ENCODE results near the gene SCARB1. TPM values are rescaled to one million over a fixed set of nuclear protein-coding genes. Genes with fewer than 3 reads are reported as not detected.
A peak's percentile ranks its signal among the peaks of the same experiment; 100 is the strongest.

SCARB1 gene
- total RNA-seq, 8 experiments from 2014 or later, result 7.9 to 129 (median 15.1) TPM

DNA sequence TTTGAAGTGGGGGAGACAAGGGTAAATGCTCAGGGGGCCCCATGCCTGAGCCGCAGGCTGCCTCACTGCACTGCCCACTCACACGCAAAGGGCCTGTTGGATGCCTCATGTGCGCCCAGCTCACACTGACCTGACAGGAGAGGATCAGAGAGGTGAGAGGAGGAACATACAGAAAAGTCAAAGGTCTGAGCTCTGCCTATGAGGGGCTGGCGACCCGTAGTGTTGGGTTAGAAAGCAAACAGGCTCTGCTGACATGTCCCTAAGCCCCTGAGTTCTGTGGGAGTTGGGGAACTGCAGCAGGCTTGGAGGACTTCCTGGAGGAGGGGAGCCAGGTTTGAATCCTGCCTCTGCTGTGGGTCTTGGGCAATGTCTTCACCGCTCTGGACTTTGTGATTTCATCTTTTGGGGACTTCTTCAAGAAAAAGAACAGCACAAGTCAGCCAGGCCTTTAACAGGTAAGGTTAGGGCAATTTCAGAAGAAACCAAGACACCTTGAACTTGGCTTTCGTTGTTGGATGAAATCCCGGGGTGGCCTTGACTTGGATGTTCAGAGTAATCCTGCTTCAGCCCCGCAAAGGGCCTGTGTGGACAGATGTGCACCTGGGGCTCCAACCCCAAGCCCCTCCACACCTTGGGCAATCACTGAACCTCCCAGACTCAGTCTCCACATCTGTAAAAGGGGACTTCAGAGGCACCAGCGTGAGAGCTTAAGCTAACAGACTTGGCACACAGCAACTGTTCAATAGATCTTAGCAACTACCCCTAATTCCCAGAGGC lies 116.8 kb downstream of the SCARB1 start:
- H3K4me3 ChIP-seq, result no peak overlapping the region
- ATAC-seq (replicated peaks in 6 of 8), result no peak
- in situ Hi-C loops (cut with MboI; ENCODE audit: low pct_unique_long_range_greater_than_20kb in 2 of 9, low sequenced_read_pairs in 9 of 9, unreplicated experiment in 9 of 9), result loop anchor here in 2 of 9 experiments (25.0 kb wide), 2 partner anchors 185 to 210 kb away; partner anchors contain the start of gene NCOR2 (in 1 of the 2)
- H3K27ac ChIP-seq, result peak overlapping the region in 1 of 2 donors; percentile 31
- WGBS, 10 experiments, result 75 to 96% (median 91%) methylated on average over 2 to 9 of the region's 10 CpGs; no CpG with 5 or more reads in 3 of the 10 experiments
- H3K4me1 ChIP-seq (replicated peaks in 1 of 2), result peaks cover 24 to 26% of the 10 kb centered on the region in 2 donors

DNA sequence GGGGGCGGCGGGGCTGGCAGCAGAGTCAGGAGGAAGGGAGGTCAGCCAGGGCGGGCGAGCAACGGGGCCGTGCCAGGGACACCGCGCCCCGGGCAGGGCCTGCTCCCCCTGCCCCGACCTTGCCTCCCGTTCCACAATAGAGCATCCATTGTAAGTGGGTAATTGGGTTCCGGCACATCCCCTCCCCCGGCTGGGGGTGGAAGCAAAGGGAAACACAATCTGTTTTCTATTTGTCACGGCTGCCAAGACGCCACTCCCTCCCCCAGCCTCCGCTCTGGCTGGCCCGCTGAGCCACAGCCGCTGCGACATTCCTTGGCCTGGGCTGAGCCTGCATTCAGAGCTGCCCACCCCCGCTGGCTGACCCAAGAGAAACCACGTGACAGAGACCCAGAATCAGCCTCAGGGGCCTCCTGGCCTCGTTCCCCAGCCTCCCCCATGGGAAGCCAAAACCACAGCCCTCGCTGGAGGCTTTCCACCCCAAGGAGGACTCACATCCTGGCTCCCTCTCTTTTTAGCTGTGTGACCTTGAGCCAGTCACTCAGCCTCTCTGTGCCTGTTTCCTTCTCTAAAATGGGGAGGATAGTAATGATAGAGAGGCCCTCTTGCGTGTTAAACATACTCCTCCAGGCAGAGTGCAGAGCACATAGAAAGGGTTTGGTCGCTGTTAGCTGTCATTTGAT lies 117.6 kb downstream of the SCARB1 start:
- Histone ChIP-seq H3K27ac (peak overlapping the region; percentile 63 to 75), H3K4me1 (replicated peaks in 1 of 2) (peaks cover 22 to 26% of the 10 kb centered on the region in 2 donors), H3K4me3 (peak overlapping the region in 1 of 5 donors; percentile 3)
- ATAC-seq (replicated peaks in 6 of 8), result peak; percentile 88 to 97 (median 92)
- in situ Hi-C loops (cut with MboI; ENCODE audit: low pct_unique_long_range_greater_than_20kb in 2 of 9, low sequenced_read_pairs in 9 of 9, unreplicated experiment in 9 of 9), result loop anchor here in 2 of 9 experiments (25.0 kb wide), 2 partner anchors 184 to 209 kb away; partner anchors contain the start of gene NCOR2 (in 1 of the 2)
- WGBS, 10 experiments, result 0 to 83% (median 39%) methylated on average over 1 to 3 of the region's 25 CpGs; no CpG with 5 or more reads in 4 of the 10 experiments

DNA sequence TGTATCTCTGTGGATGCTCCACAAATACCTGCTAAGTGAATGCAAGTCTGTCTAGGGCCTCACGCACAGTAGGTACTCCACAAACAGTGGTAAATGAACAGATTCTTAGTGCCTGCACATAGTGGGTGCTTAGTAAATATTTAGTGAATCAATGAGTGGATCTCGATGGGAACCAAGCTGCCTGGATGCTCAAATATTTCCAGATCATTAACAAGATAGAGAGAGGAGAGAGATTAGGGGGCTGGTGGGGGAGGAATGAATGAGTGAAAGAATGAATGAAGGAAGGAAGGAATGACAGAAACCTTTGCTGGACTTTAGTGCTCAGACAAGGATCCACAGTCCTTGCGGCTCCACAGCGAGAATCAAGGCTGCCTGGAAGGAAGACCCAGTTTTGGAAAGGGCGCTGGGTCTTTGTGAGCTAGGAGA lies 118.2 kb downstream of the SCARB1 start:
- Histone ChIP-seq H3K4me3 (peak overlapping the region in 1 of 5 donors; percentile 3), H3K27ac (peak overlapping the region; percentile 63 to 75), H3K4me1 (replicated peaks in 1 of 2) (peaks cover 22 to 24% of the 10 kb centered on the region in 2 donors)
- no peak for ATAC-seq (replicated peaks in 6 of 8)
- in situ Hi-C loops (cut with MboI; ENCODE audit: low pct_unique_long_range_greater_than_20kb in 2 of 9, low sequenced_read_pairs in 9 of 9, unreplicated experiment in 9 of 9), result loop anchor here in 2 of 9 experiments (25.0 kb wide), 2 partner anchors 183 to 208 kb away; partner anchors contain the start of gene NCOR2 (in 1 of the 2)
- WGBS, 10 experiments, result 12 to 100% (median 35%) methylated on average over 1 to 4 of the region's 5 CpGs; no CpG with 5 or more reads in 2 of the 10 experiments

DNA sequence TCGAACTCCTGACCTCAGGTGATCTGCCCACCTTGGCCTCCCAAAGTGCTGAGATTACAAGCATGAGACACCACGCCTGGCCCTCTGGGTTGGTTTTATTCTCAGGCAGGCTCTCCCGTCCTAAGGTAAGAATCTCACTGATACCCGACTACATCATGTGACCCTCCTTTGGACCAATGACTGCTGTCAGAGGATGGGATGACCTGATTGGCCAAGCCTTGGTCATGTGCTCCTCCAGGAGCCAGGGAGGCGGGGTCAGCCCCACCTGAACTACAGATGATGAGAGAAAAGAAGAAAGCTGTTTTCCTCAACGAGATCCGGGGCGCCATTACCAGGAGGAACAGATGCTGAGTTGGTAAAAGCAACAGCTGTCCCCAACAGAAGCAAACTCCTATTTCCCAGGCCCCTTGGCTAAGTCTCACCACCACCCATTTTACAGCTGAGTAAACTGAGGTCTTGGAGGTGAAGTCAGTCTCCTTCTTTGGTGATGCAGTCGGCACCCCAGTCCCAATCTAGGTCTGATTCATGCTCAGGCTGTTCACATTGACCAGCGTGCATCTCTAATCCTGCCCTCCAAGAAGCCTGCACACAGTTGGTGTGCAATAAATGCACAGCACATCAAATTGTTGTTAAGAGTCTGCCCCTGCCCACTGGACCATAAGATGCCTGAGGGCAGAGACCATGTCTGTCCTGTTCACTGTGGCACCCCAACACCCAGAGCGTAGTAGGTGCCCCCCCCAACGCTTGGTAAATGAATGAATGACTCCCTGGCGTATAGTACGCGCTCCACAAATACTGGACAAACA lies 118.8 kb downstream of the SCARB1 start:
- 83 to 100% (median 98%) methylated on average over 1 to 13 of the region's 15 CpGs; no CpG with 5 or more reads in 1 of the 10 experiments for WGBS, 10 experiments
- peak overlapping the region in 1 of 2 donors; percentile 14 for H3K27ac ChIP-seq
- in situ Hi-C loops (cut with MboI; ENCODE audit: low pct_unique_long_range_greater_than_20kb in 2 of 9, low sequenced_read_pairs in 9 of 9, unreplicated experiment in 9 of 9), result loop anchor here in 2 of 9 experiments (25.0 kb wide), 2 partner anchors 183 to 208 kb away; partner anchors contain the start of gene NCOR2 (in 1 of the 2)
- ATAC-seq (replicated peaks in 6 of 8), result no peak
- H3K4me1 ChIP-seq (replicated peaks in 1 of 2), result peaks cover 22 to 23% of the 10 kb centered on the region in 2 donors
- no peak overlapping the region for H3K4me3 ChIP-seq

DNA sequence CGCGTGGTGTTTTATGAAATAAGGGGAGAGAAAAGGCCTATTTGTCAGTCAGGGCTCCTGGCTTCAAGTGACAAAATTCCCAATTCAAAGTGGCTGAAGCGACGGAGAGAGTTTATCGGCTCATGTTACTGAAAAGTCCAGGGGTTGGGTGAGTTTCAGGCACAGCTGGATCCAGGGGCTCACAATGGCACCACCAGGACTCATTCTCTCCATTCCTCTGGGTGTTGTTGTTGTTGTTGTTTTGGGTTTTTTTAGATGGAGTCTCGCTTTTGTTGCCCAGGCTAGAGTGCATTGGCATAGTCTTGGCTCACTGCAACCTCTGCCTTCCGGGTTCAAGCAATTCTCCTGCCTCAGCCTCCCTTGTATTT lies 119.4 kb downstream of the SCARB1 start:
- Histone ChIP-seq H3K4me1 (replicated peaks in 1 of 2) (peaks cover 22 to 23% of the 10 kb centered on the region in 2 donors), H3K27ac (peak overlapping the region in 1 of 2 donors; percentile 14), H3K4me3 (no peak overlapping the region)
- no peak for ATAC-seq (replicated peaks in 6 of 8)
- 18 to 100% (median 86%) methylated on average over 1 to 7 of the region's 7 CpGs; no CpG with 5 or more reads in 3 of the 10 experiments for WGBS, 10 experiments
- in situ Hi-C loops (cut with MboI; ENCODE audit: low pct_unique_long_range_greater_than_20kb in 2 of 9, low sequenced_read_pairs in 9 of 9, unreplicated experiment in 9 of 9), result loop anchor here in 2 of 9 experiments (25.0 kb wide), 2 partner anchors 182 to 207 kb away; partner anchors contain the start of gene NCOR2 (in 1 of the 2)

DNA sequence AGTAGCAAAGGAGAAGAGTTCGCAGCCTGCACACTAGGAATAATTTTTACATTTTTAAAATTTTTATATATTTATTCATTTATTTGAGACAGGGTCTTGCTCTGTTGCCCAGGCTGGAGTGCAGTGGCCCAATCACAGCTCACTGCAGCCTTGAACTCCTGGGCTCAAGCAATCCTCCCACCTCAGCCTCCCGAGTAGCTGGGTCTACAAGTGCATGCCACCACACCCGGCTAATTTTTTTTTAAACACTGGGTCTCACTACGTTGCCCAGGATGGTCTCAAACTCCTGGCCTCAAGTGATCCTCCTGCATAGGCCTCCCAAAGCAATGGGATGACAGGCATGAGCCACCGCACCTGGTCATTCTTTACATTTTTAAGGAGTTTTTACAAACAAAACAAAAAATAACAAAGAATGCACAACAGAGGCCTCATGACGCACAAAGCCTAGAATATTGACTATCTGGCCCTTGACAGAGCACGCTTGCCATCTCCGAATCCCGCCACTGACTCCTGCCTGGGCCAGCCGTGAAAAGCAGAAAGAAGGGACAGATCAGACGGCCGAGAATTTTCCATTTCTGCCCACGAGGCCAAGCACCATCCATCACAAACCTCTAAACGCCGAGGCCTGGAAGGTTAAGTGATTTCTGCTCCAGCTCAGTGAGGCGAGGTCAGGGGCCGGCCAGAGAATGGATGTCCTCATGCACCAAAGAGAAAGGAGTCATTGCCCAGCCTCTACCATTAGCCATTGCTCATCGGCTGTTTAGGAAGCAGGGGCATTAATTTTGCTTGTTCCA lies 120.0 kb downstream of the SCARB1 start:
- Histone ChIP-seq H3K4me3 (no peak overlapping the region), H3K27ac (peak overlapping the region; percentile 14 to 47), H3K4me1 (replicated peaks in 1 of 2) (peaks cover 22 to 27% of the 10 kb centered on the region in 2 donors)
- WGBS, 10 experiments, result 40 to 96% (median 71%) methylated on average over 2 to 10 of the region's 18 CpGs
- ATAC-seq (replicated peaks in 6 of 8), result peak in 4 of 8 experiments; percentile 3 to 25 (median 12)
- in situ Hi-C loops (cut with MboI; ENCODE audit: low pct_unique_long_range_greater_than_20kb in 2 of 9, low sequenced_read_pairs in 9 of 9, unreplicated experiment in 9 of 9), result loop anchor here in 2 of 9 experiments (25.0 kb wide), 2 partner anchors 181 to 206 kb away; partner anchors contain the start of gene NCOR2 (in 1 of the 2)

DNA sequence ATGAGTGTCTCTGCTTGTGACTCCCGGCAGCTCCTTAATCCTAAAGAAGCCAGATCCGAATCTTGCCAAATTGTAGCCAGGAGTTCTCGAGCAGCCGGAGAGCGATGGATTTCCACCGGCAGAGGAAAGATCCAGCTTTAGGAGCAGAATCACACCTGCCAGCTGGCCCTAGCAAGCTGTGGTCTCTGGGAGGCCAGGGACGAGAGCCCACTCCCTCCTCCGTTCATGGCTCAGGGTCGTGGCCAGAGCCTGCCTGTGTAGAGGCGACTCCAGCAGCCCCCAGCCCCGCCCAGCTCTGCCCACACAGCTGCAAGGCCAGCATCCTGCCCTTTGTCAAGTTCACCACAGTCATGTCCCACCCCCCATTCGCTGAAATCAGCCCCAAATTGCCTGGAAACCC lies 121.0 kb downstream of the SCARB1 start:
- Histone ChIP-seq H3K4me3 (no peak overlapping the region), H3K4me1 (replicated peaks in 1 of 2) (peaks cover 22 to 27% of the 10 kb centered on the region in 2 donors), H3K27ac (peak overlapping the region; percentile 18 to 47)
- WGBS, 10 experiments, result 17 to 100% (median 69%) methylated on average over 1 to 3 of the region's 12 CpGs; no CpG with 5 or more reads in 6 of the 10 experiments
- ATAC-seq (replicated peaks in 6 of 8), result no peak
- in situ Hi-C loops (cut with MboI; ENCODE audit: low pct_unique_long_range_greater_than_20kb in 2 of 9, low sequenced_read_pairs in 9 of 9, unreplicated experiment in 9 of 9), result loop anchor here in 2 of 9 experiments (25.0 kb wide), 2 partner anchors 180 to 205 kb away; partner anchors contain the start of gene NCOR2 (in 1 of the 2)

DNA sequence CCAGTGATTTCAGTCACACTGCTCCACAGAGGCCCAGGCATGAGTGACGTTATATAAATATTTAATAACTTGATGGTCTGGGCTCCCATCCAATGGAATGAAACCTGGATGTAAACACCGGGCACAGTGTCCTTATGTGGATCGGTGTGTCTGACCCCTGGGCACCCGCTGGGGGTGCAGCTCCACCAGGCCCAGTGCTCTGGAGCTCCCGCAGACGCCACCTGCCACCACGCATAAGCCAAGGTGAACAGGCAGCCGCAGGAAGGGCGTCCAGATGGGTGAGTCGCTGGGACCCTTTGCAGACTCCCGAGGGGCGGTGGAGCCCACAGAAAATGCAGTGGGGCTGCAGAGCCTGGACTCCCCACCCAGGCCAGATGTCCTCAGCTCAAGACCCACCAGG lies 121.6 kb downstream of the SCARB1 start:
- WGBS, 10 experiments, result 80 to 100% (median 92%) methylated on average over 1 to 7 of the region's 12 CpGs; no CpG with 5 or more reads in 4 of the 10 experiments
- in situ Hi-C loops (cut with MboI; ENCODE audit: low pct_unique_long_range_greater_than_20kb in 2 of 9, low sequenced_read_pairs in 9 of 9, unreplicated experiment in 9 of 9), result loop anchor here in 2 of 9 experiments (25.0 kb wide), 2 partner anchors 180 to 205 kb away; partner anchors contain the start of gene NCOR2 (in 1 of the 2)
- Histone ChIP-seq H3K4me3 (no peak overlapping the region), H3K4me1 (replicated peaks in 1 of 2) (peaks cover 22 to 27% of the 10 kb centered on the region in 2 donors), H3K27ac (peak overlapping the region; percentile 18 to 47)
- no peak for ATAC-seq (replicated peaks in 6 of 8)

DNA sequence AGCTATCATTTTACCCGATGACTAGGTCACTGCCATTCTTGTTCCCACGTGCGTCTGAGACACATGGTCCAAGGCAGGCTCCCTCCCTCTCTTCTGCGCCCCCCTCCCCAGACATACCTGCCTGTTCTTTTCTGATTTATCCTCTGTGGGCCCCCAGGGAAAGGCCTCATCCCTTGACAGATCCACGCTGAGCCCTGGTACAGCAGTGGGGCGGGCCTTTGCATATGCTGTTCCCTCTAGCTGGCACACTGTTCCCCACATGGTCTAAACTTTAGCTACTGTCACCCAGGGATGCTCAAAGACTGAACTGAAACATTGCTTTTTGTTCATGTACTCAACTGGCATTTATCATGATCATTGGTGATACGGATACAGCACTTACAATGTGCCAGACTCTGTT lies 122.5 kb downstream of the SCARB1 start:
- ATAC-seq (replicated peaks in 6 of 8), result no peak
- 80 to 100% (median 100%) methylated on average over 1 to 3 of the region's 7 CpGs; no CpG with 5 or more reads in 5 of the 10 experiments for WGBS, 10 experiments
- H3K4me3 ChIP-seq, result no peak overlapping the region
- peaks cover 22 to 23% of the 10 kb centered on the region in 2 donors for H3K4me1 ChIP-seq (replicated peaks in 1 of 2)
- in situ Hi-C loops (cut with MboI; ENCODE audit: low pct_unique_long_range_greater_than_20kb in 2 of 9, low sequenced_read_pairs in 9 of 9, unreplicated experiment in 9 of 9), result loop anchor here in 2 of 9 experiments (25.0 kb wide), 2 partner anchors 179 to 204 kb away; partner anchors contain the start of gene NCOR2 (in 1 of the 2)
- H3K27ac ChIP-seq, result no peak overlapping the region

DNA sequence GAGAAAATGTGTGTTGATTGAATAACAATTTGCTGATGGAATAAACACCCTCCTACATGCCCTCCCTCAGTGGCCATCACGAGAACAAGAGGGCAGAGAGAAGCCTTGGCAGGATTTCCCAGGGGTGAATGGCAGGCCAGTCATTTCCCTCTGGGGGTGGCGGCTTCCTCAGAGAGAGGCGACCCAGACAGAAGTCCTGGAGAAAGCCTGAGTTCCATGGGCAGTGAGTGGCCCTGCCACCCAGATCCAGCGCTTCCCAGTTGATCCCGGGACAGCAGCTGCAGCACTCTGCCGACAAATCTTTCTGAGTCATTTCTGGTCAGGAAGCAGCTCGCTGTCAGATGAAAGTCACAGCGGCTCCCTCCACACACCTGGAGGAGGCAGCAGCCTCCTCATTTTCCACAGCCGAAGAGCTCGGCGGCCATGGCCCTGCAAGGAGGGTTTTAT lies 123.0 kb downstream of the SCARB1 start:
- H3K4me1 ChIP-seq (replicated peaks in 1 of 2), result peaks cover 20 to 23% of the 10 kb centered on the region in 2 donors
- H3K4me3 ChIP-seq, result no peak overlapping the region
- WGBS, 10 experiments, result 20 to 84% (median 38%) methylated on average over 1 to 4 of the region's 11 CpGs; no CpG with 5 or more reads in 5 of the 10 experiments
- peak in 6 of 8 experiments; percentile 40 to 66 (median 52) for ATAC-seq (replicated peaks in 6 of 8)
- in situ Hi-C loops (cut with MboI; ENCODE audit: low pct_unique_long_range_greater_than_20kb in 2 of 9, low sequenced_read_pairs in 9 of 9, unreplicated experiment in 9 of 9), result loop anchor here in 2 of 9 experiments (25.0 kb wide), 2 partner anchors 178 to 203 kb away; partner anchors contain the start of gene NCOR2 (in 1 of the 2)
- H3K27ac ChIP-seq, result no peak overlapping the region
